Measurements from ENCODE around the gene IAPP.

IAPP gene

DNA sequence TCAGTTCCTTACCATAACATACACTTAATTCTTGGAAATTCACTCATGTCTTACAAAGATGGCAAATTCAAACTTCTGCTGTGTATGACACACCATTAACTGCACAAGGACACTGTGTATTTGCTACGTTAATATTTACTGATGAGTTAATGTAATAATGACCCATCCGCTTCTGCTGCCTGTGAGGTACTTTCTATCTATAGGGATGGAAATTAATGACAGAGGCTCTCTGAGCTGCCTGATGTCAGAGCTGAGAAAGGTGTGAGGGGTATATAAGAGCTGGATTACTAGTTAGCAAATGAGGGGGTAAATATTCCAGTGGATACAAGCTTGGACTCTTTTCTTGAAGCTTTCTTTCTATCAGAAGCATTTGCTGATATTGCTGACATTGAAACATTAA is at the start of gene IAPP:
IAPP (plus strand) TSS at position 301 of the 400 bp plus-strand sequence. CDS start 450 bp downstream, outside the sequence.
- Mint-ChIP-seq H3K9me3 (no peaks in the 10 kb centered on the region), H3K27ac (no peak within 1 kb of the TSS), H3K4me3 (no peak within 1 kb of the TSS)

DNA sequence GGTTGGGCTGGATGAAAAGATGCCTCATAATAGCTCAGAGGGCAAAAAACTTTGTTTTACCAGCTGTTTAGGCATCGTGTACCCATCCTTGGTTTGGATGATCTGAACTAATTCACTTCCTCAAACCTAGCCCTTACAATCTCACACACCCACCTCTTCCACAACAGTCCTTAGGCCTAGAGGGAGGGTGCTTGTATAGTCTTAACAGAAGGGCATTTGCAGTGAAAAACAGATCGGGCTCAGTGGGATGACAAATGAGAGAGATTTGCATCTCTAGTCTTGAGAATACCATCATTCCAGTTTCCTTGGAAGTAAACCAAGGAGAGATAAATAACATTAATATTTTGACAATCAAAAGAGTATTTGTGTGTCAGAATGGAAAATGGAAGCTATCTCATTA is 49.0 kb upstream of the IAPP start:
- Mint-ChIP-seq H3K27ac (no peak overlapping the region), H3K4me3 (no peak overlapping the region), H3K4me1 (ENCODE audit: low read depth) (no peaks in the 10 kb centered on the region), H3K27me3 (ENCODE audit: low read depth) (no peaks in the 10 kb centered on the region), H3K36me3 (ENCODE audit: low read depth) (no peaks in the 10 kb centered on the region), H3K9me3 (peaks cover 14% of the 10 kb centered on the region)
- DNase-seq (ENCODE audit: low spot score), result no peak

More for the DNA sequence above, at the start of gene IAPP:
- peaks cover 2% of the 10 kb centered on the region for H3K4me1 Mint-ChIP-seq (ENCODE audit: low read depth)
- no peaks in the 10 kb centered on the region for H3K36me3 Mint-ChIP-seq (ENCODE audit: low read depth)
- peaks cover 18% of the 10 kb centered on the region for H3K27me3 Mint-ChIP-seq (ENCODE audit: low read depth)
- no peak for DNase-seq (ENCODE audit: low spot score)

DNA sequence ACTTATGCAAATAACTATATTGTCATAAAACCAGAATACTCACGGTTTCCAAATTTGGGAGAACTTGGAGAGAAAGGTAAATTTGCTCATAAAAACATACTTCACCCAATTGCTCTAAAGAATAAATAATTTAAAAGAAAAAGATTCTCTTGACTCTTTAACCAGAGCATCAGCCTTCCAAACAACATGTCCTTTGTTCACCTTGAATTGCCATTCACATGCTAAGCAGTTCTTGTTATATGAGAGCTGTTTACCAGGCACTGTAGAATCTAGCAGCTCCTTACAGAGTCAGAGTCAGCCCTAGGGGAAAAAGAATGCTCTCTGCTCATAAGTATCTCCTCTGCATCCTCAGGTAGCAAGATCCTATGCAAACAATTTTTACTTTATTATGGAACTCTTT is 48.2 kb upstream of the IAPP start:
- no peaks in the 10 kb centered on the region for H3K4me1 Mint-ChIP-seq (ENCODE audit: low read depth)
- no peak overlapping the region for H3K27ac Mint-ChIP-seq
- peaks cover 18% of the 10 kb centered on the region for H3K9me3 Mint-ChIP-seq
- no peaks in the 10 kb centered on the region for H3K36me3 Mint-ChIP-seq (ENCODE audit: low read depth)
- H3K27me3 Mint-ChIP-seq (ENCODE audit: low read depth), result no peaks in the 10 kb centered on the region
- no peak for DNase-seq (ENCODE audit: low spot score)
- H3K4me3 Mint-ChIP-seq, result no peak overlapping the region

DNA sequence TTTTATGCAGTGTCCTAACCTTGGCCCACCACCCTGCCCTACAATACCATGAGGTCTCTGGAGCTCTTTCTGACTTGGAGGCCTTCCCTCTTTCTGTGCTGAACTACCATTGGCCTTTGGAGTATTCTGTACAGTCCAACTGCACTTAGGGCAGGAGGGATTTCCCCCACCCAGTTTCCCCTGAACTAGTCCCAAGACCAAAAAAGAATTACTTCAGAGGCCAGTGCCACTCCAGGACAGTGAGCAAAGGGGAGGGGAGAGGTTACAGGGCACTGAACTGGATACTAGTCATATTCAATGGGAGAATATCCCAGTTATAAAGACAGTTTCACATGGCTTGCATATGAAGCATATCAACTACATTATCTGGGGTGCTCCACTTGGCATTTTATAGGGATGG is 44.1 kb upstream of the IAPP start:
- H3K27ac Mint-ChIP-seq, result no peak overlapping the region
- no peaks in the 10 kb centered on the region for H3K4me1 Mint-ChIP-seq (ENCODE audit: low read depth)
- no peak overlapping the region for H3K4me3 Mint-ChIP-seq
- H3K36me3 Mint-ChIP-seq (ENCODE audit: low read depth), result no peaks in the 10 kb centered on the region
- H3K9me3 Mint-ChIP-seq, result peaks cover 40% of the 10 kb centered on the region
- H3K27me3 Mint-ChIP-seq (ENCODE audit: low read depth), result no peaks in the 10 kb centered on the region
- DNase-seq (ENCODE audit: low spot score), result no peak

DNA sequence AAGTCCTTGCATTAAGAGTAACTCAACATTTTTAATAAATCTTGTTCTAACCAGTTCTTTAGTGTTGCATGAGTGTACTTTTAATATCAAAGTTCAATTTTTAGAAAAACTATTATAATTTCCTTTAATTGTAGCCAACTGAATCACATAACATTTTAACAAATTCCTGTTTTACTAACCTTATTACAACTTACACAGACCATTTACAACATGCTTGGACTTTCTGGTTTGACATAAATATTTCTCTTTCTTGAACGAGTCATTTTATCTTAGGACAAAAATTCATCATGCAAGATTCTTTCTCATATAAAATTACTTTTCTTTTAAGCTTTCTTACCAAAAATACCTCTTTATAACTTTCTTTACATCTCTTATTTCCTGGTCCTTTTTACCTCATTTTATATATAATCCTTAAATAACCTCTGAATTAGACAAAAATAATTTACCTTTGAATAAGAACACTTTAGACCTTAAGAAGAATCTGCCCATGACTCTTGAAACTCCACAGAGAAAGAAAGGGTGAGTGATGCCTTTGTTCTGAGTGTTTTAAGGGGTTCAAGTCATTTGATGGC is 41.9 kb upstream of the IAPP start:
- Mint-ChIP-seq H3K4me1 (ENCODE audit: low read depth) (no peaks in the 10 kb centered on the region), H3K36me3 (ENCODE audit: low read depth) (no peaks in the 10 kb centered on the region), H3K27ac (no peak overlapping the region), H3K4me3 (no peak overlapping the region), H3K27me3 (ENCODE audit: low read depth) (no peaks in the 10 kb centered on the region), H3K9me3 (peaks cover 40% of the 10 kb centered on the region)
- no peak for DNase-seq (ENCODE audit: low spot score)

DNA sequence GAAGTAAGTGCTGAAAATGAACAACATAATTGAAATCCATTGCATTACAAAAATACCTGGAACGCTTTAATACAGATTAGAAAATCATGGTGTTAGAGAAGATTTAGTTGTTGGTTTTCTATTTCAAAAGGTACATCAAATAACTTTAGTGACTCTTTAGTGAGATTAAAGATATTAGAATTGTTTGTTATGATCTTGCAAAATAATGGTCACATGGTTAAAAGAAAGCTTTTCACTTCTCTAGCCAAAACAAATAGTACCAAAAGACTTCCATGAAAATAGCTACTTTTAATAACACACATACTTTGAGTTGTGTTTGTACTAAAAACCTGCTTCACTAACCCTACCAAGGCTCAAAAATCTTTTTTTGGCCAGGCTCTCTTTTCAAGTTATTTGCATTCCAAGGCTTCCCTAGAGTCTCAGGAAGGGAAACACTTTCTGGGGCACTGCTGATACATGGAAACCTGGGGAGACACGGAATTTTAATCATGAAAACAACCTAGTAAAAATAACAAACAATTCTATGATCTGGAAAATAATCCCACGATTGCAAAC is 37.9 kb upstream of the IAPP start, which contains the start of gene SLCO1A2:
SLCO1A2 (minus strand) TSS at position 147 of the 555 bp plus-strand sequence. CDS start 270 bp downstream, outside the sequence.
- Mint-ChIP-seq H3K36me3 (ENCODE audit: low read depth) (no peaks in the 10 kb centered on the region), H3K27me3 (ENCODE audit: low read depth) (no peaks in the 10 kb centered on the region), H3K27ac (no peak within 1 kb of the TSS), H3K9me3 (peaks cover 19% of the 10 kb centered on the region), H3K4me1 (ENCODE audit: low read depth) (no peaks in the 10 kb centered on the region), H3K4me3 (no peak within 1 kb of the TSS)
- no peak for DNase-seq (ENCODE audit: low spot score)

DNA sequence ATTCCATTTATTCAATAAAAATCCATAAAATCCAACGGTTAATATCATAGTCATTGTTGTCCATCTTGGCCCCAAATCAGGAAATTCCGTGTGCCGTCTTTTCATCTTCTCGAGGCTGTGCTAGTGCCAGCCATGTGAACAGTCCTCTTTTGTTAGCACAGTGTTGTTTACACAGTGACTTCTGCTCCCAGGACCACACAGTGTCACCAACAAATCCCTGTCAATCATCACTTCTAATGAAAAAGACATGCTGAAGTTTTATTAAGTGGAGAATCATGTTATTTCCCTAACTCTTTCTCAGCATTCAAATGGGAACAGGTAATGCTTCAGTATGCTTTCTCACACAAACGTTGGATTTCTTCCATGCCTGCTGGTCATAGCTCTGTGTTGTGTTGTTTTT is 36.0 kb upstream of the IAPP start:
- Mint-ChIP-seq H3K9me3 (peaks cover 7% of the 10 kb centered on the region), H3K27ac (no peak overlapping the region), H3K36me3 (ENCODE audit: low read depth) (no peaks in the 10 kb centered on the region), H3K27me3 (ENCODE audit: low read depth) (no peaks in the 10 kb centered on the region), H3K4me3 (no peak overlapping the region), H3K4me1 (ENCODE audit: low read depth) (no peaks in the 10 kb centered on the region)
- DNase-seq (ENCODE audit: low spot score), result no peak

DNA sequence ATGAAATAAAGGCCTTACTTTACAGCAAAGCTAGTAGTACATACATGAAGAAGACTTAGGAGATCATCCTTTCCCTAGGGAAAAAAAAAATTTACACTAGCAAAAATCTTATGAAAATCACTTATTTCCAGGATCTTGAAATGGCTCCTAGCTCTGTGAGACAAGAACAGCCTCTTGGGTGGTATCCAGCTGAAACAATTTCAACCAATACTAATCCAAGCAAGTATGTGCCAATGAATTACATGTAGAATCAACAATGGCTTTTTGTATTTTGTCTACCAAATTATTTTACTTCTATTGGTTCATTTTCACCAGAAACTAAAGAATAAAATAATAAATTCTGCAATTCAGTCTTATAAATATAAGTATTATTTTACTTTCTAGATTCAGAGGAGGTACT is 35.2 kb upstream of the IAPP start:
- no peak for DNase-seq (ENCODE audit: low spot score)
- H3K27me3 Mint-ChIP-seq (ENCODE audit: low read depth), result no peaks in the 10 kb centered on the region
- no peak overlapping the region for H3K4me3 Mint-ChIP-seq
- H3K27ac Mint-ChIP-seq, result no peak overlapping the region
- no peaks in the 10 kb centered on the region for H3K9me3 Mint-ChIP-seq
- H3K4me1 Mint-ChIP-seq (ENCODE audit: low read depth), result no peaks in the 10 kb centered on the region
- H3K36me3 Mint-ChIP-seq (ENCODE audit: low read depth), result no peaks in the 10 kb centered on the region

DNA sequence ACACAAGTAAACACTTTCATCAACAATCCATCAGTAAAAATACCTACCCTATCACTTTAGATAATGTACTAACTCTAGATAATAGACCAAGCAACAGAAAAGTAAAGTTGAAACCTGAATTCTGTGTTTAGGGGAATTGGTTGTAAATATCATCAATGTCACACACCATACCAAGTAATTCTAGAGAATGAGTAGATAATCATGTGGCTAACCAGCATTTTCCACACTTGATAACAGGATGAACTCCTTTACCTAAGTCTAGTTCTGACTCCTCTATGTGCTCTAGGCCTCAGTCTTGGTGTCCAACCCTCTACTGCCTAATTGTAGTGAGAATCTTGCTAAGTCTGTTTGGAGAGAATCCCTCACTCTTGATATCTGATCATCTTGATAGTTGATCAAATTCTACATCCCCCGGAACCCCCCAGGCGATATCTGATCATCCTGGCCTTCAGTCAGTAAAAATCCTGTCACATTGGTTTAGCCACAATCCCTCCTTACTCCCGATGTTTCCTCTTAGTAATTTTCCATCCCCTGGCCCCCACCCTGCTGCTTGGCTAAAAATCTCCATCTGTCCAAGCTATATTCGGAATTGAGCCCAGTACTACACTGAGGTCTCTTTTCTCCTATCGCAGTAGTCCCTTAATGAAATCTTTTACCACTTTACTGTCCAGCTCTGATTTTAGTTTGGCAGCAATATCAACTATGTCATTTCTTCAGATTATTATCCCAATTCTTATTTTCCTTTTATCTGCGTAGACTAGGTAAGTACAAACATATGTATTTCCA is 34.5 kb upstream of the IAPP start:
- no peaks in the 10 kb centered on the region for H3K27me3 Mint-ChIP-seq (ENCODE audit: low read depth)
- H3K4me3 Mint-ChIP-seq, result no peak overlapping the region
- no peak overlapping the region for H3K27ac Mint-ChIP-seq
- no peak for DNase-seq (ENCODE audit: low spot score)
- H3K36me3 Mint-ChIP-seq (ENCODE audit: low read depth), result no peaks in the 10 kb centered on the region
- no peaks in the 10 kb centered on the region for H3K9me3 Mint-ChIP-seq
- H3K4me1 Mint-ChIP-seq (ENCODE audit: low read depth), result no peaks in the 10 kb centered on the region

DNA sequence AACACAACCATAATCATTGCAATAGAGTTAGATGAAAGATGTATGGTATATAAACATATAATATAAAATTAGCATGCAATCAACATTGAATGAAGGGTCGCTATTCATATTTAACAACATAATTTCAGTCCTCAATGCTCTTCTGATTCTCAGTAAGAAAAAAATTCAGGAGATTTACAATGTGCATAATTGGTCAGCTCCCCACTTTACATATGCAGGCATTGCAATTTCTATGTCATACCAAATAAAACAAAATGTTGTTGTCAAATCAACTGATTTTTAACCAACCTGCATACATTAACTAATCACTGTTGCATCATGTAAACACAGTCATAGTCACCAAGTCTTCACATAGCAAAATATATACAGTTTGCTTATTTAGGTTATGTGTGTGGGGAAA is 32.8 kb upstream of the IAPP start:
- Mint-ChIP-seq H3K27me3 (ENCODE audit: low read depth) (no peaks in the 10 kb centered on the region), H3K9me3 (no peaks in the 10 kb centered on the region), H3K4me1 (ENCODE audit: low read depth) (no peaks in the 10 kb centered on the region), H3K4me3 (no peak overlapping the region), H3K36me3 (ENCODE audit: low read depth) (no peaks in the 10 kb centered on the region), H3K27ac (no peak overlapping the region)
- no peak for DNase-seq (ENCODE audit: low spot score)

DNA sequence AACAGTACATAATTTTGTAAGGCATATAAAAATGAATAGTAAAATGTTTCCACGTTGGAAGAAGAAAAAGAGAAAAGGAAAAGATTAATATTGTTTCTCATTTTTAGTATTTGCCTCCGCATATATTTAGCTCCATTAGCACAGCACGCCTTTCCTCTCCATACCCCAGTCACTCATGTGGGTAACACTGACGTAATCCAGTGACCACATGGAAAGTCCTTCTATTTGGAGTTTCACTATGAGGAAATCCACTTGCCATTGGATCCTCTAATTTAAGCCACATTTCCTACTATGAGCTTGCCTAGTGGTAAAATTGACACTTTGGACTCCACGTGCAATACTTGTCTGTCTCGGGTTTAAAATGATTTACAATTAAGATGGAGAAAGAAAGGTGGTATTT is 32.3 kb upstream of the IAPP start:
- Mint-ChIP-seq H3K27me3 (ENCODE audit: low read depth) (no peaks in the 10 kb centered on the region), H3K36me3 (ENCODE audit: low read depth) (no peaks in the 10 kb centered on the region), H3K9me3 (no peaks in the 10 kb centered on the region), H3K4me3 (no peak overlapping the region), H3K4me1 (ENCODE audit: low read depth) (no peaks in the 10 kb centered on the region), H3K27ac (no peak overlapping the region)
- no peak for DNase-seq (ENCODE audit: low spot score)

DNA sequence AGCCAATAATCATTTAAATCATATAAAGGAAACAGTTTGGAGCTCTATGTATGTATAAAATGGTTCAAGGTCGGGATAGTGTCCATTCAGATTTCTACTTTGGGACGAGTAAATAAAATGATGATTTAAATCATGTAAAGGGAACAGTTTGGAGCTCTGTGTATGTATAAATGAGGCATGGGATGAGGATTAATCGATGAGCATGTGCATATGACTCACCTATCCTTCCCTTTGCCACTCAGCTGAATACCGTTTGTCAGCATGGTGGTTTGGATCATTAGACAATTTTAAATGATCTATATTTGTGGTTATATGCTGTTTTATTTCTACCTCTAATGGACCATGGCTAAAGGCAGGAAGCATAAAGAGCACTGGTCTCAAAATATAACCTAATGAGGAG is 30.9 kb upstream of the IAPP start:
- no peak overlapping the region for H3K27ac Mint-ChIP-seq
- DNase-seq (ENCODE audit: low spot score), result no peak
- no peaks in the 10 kb centered on the region for H3K4me1 Mint-ChIP-seq (ENCODE audit: low read depth)
- H3K36me3 Mint-ChIP-seq (ENCODE audit: low read depth), result no peaks in the 10 kb centered on the region
- no peaks in the 10 kb centered on the region for H3K27me3 Mint-ChIP-seq (ENCODE audit: low read depth)
- no peak overlapping the region for H3K4me3 Mint-ChIP-seq
- no peaks in the 10 kb centered on the region for H3K9me3 Mint-ChIP-seq

DNA sequence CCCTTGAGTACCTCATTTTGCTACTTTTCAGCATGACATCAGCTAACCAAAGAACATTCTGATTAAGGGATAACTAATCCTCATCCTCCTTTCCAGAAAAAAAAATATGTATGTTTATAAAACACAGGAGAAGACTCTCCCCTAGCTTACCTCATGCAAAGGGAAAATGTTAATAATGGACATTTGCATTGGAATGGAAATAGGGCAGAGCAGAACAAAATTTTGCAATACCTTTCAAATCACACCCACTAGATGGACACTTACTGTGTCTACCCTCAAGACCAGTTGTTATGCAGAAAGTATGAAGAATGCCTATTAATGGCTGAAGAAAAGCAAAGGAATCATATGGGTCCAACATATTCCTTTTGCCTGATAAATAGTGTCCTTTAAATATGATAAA is 29.1 kb upstream of the IAPP start:
- no peak for DNase-seq (ENCODE audit: low spot score)
- no peaks in the 10 kb centered on the region for H3K4me1 Mint-ChIP-seq (ENCODE audit: low read depth)
- H3K27me3 Mint-ChIP-seq (ENCODE audit: low read depth), result no peaks in the 10 kb centered on the region
- no peaks in the 10 kb centered on the region for H3K36me3 Mint-ChIP-seq (ENCODE audit: low read depth)
- no peak overlapping the region for H3K4me3 Mint-ChIP-seq
- no peak overlapping the region for H3K27ac Mint-ChIP-seq
- H3K9me3 Mint-ChIP-seq, result no peaks in the 10 kb centered on the region

DNA sequence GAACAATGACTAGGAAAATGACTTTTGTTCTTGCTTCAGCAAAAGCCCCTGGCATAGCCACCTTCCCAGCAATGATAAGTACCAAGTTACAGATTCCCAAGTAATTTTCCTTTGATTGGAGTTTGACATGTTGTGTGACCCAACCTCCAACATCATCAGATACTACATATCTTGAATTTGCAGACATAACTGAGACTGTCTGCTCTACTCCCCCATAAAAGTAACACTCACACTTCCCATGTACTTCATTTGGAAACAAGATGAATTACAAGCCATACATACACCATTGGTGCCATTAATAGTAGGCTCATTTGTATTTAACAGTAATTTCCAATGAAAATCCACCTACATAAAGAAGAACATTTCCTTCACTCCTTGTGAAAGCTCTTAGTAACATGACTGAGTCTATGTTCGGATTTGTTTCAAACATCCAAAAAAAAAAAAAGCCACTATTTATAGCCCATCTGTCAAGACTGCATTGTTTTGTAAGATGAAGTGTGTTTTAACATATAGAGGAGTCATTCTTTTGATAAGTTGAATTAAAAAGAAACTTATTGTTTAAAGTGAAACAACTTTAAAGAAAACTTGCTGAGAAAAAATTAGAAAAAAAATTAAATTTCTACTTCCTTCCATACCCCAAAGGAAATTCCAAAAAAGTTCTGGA is 26.0 kb upstream of the IAPP start:
- H3K9me3 Mint-ChIP-seq, result no peaks in the 10 kb centered on the region
- no peaks in the 10 kb centered on the region for H3K27me3 Mint-ChIP-seq (ENCODE audit: low read depth)

More for the DNA sequence above, 26.0 kb upstream of the IAPP start:
- DNase-seq (ENCODE audit: low spot score), result no peak
- Mint-ChIP-seq H3K4me3 (no peak overlapping the region), H3K4me1 (ENCODE audit: low read depth) (no peaks in the 10 kb centered on the region), H3K27ac (no peak overlapping the region), H3K36me3 (ENCODE audit: low read depth) (no peaks in the 10 kb centered on the region)
